Vagina (tissue), 2 donors: ENCODE results near the gene CDK9. TPM values are rescaled to one million over a fixed set of nuclear protein-coding genes. Genes with fewer than 3 reads are reported as not detected.

ENCODE experiments used
- DNase-seq, 2 donors: peaks; one replicate each; pipeline ENCODE4 v3.0.0-alpha.2; 2017; ENCODE audit errors: extremely low spot score in 2 of 2
- H3K27ac ChIP-seq: fragments of 200-600 bp; sonication (generic); one replicate; pipeline ENCODE4 v1.5.1; 2019
- H3K27me3 ChIP-seq: fragments of 200-600 bp; sonication (generic); one replicate; pipeline ENCODE4 v1.5.1; 2019
- H3K36me3 ChIP-seq, 2 donors: fragments of 200-600 bp; sonication (generic); one replicate each; pipeline ENCODE4 v1.5.1; 2017 to 2019
- H3K4me1 ChIP-seq: fragments of 200-600 bp; sonication (generic); one replicate; pipeline ENCODE4 v1.5.1; 2019
- H3K4me3 ChIP-seq, 2 donors: fragments of 200-600 bp; sonication (generic); 1 replicate in 1 of 2; 2 replicates in 1 of 2; pipeline ENCODE4 v1.5.1; 2016 to 2019
- H3K9me3 ChIP-seq: fragments of 200-600 bp; sonication (generic); one replicate; pipeline ENCODE4 v1.5.1; 2019
- CTCF ChIP-seq, 3 experiments: fragments of 450-650 bp in 2 of 3; fragments of 200-600 bp in 1 of 3; sonication (generic) in 1 of 3; IDR thresholded peaks; one replicate each; pipeline ENCODE4 v1.5.1; 2017 to 2019; ENCODE audit warnings: antibody characterized with exemption in 3 of 3, mild to moderate bottlenecking in 2 of 3, moderate library complexity in 2 of 3
- POLR2A ChIP-seq, 2 donors: fragments of 450-650 bp; IDR thresholded peaks; one replicate each; pipeline ENCODE4 v1.6.1; 2017; ENCODE audit warnings: antibody characterized with exemption in 2 of 2, mild to moderate bottlenecking in 2 of 2, moderate library complexity in 2 of 2
- POLR2AphosphoS5 ChIP-seq, 2 donors: sonication (generic); formaldehyde crosslinking; IDR thresholded peaks; one replicate each; pipeline ENCODE4 v1.9.0; 2017; ENCODE audit warnings: antibody characterized with exemption in 2 of 2, mild to moderate bottlenecking in 2 of 2, low read depth in 1 of 2; ENCODE audit not compliant: insufficient read depth in 1 of 2
- intact Hi-C: fragments of 100-400 bp; cut with DNase I; formaldehyde crosslinking; loops from one replicate; pipeline ENCODE4 v1.15.1; 2023
- total RNA-seq: library from RNA; depleted of rRNA; stranded (reverse); fragments of >200 nt; gene quantifications from one replicate; pipeline ENCODE4 v1.2.3, GENCODE V29; 2016

The CDK9 gene
- total RNA-seq, 1 donor from 2014 or later = 66.3 TPM

- H3K27me3 ChIP-seq = no peaks in the 10 kb centered on the region
- no peaks in the 10 kb centered on the region for H3K9me3 ChIP-seq
- H3K4me3 ChIP-seq = peak overlapping the region; percentile 53 to 99
- TF ChIP-seq POLR2A (IDR thresholded peaks at IDR 0.05) (no peak), CTCF (IDR thresholded peaks at IDR 0.05) (peak; percentile 89 to 99 (median 93)), POLR2AphosphoS5 (IDR thresholded peaks at IDR 0.05; ENCODE audit: insufficient read depth in 1 of 2, low read depth in 1 of 2) (peak in 1 of 2 donors; percentile 57)
- peak overlapping the region; percentile 91 for H3K27ac ChIP-seq
- DNase-seq = no peak
- intact Hi-C loops = loop anchor here (2.0 to 5.0 kb wide), 3 partner anchors 50 to 132 kb away; partner anchors contain the start of genes ST6GALNAC4 and TOR2A
- peaks cover 0 to 32% of the 10 kb centered on the region in 2 donors for H3K36me3 ChIP-seq
- H3K4me1 ChIP-seq = peaks cover 47% of the 10 kb centered on the region
Observed at GRCh38 chr9:127785023-127785932, 556 bp upstream of the CDK9 start.

GRCh38 chr9:127786773-127787104 lies 905 bp downstream of the CDK9 start:
- peaks cover 0 to 47% of the 10 kb centered on the region in 2 donors for H3K36me3 ChIP-seq

GRCh38 chr9:127788337-127789011 lies 2.6 kb downstream of the CDK9 start:
- no peaks in the 10 kb centered on the region for H3K9me3 ChIP-seq
- peaks cover 0 to 47% of the 10 kb centered on the region in 2 donors for H3K36me3 ChIP-seq
- intact Hi-C loops = loop anchor here (5.0 kb wide), 2 partner anchors 79 to 129 kb away; partner anchors contain the start of gene ST6GALNAC4
- H3K27me3 ChIP-seq = no peaks in the 10 kb centered on the region
- H3K4me1 ChIP-seq = peaks cover 50% of the 10 kb centered on the region
- H3K4me3 ChIP-seq = no peak overlapping the region
- DNase-seq = no peak
- no peak for TF ChIP-seq POLR2AphosphoS5 (IDR thresholded peaks at IDR 0.05; ENCODE audit: insufficient read depth in 1 of 2, low read depth in 1 of 2)
- TF ChIP-seq POLR2A (IDR thresholded peaks at IDR 0.05) = no peak
- TF ChIP-seq CTCF (IDR thresholded peaks at IDR 0.05) = no peak
- H3K27ac ChIP-seq = no peak overlapping the region

More at GRCh38 chr9:127786773-127787104, 905 bp downstream of the CDK9 start:
- Histone ChIP-seq H3K27me3 (no peaks in the 10 kb centered on the region), H3K4me3 (peak overlapping the region; percentile 53 to 99), H3K4me1 (peaks cover 47% of the 10 kb centered on the region), H3K27ac (peak overlapping the region; percentile 91), H3K9me3 (no peaks in the 10 kb centered on the region)
- intact Hi-C loops = loop anchor here (5.0 kb wide), 2 partner anchors 81 to 131 kb away; partner anchors contain the start of gene ST6GALNAC4
- no peak for DNase-seq
- TF ChIP-seq POLR2AphosphoS5 (IDR thresholded peaks at IDR 0.05; ENCODE audit: insufficient read depth in 1 of 2, low read depth in 1 of 2) = no peak
- TF ChIP-seq CTCF (IDR thresholded peaks at IDR 0.05) = peak in 1 of 3 experiments; percentile 37
- TF ChIP-seq POLR2A (IDR thresholded peaks at IDR 0.05) = no peak

- no peaks in the 10 kb centered on the region for H3K27me3 ChIP-seq
- intact Hi-C loops = loop anchor here (5.0 kb wide), 2 partner anchors 78 to 128 kb away; partner anchors contain the start of gene ST6GALNAC4
- no peak overlapping the region for H3K4me3 ChIP-seq
- H3K36me3 ChIP-seq = peaks cover 0 to 47% of the 10 kb centered on the region in 2 donors
- DNase-seq = no peak
- no peak overlapping the region for H3K27ac ChIP-seq
- peaks cover 50% of the 10 kb centered on the region for H3K4me1 ChIP-seq
- H3K9me3 ChIP-seq = no peaks in the 10 kb centered on the region
- no peak for TF ChIP-seq CTCF (IDR thresholded peaks at IDR 0.05)
Observed at GRCh38 chr9:127789179-127789578, 3.3 kb downstream of the CDK9 start.
